Esophagus (tissue), 2 donors: Measurements from ENCODE around the gene EIF4EBP3. TPM values are rescaled to one million over a fixed set of nuclear protein-coding genes. Genes with fewer than 3 reads are reported as not detected.
"Not testable (repeated sequence)": the region's sequence is repeated elsewhere in the genome, so short reads cannot be mapped to it uniquely, and the experiment has no call there.

Experiments
- H3K27ac ChIP-seq, 2 donors: one replicate each; pipeline ENCODE4 v1.5.1; 2013; ENCODE audit warnings: low read depth in 2 of 2, mild to moderate bottlenecking in 2 of 2, inconsistent platforms in 1 of 2, low read length in 1 of 2, moderate library complexity in 1 of 2
- H3K27me3 ChIP-seq, 2 donors: one replicate each; pipeline ENCODE4 v1.6.1; 2013; ENCODE audit warnings: low read length in 2 of 2, control low read depth in 1 of 2, mild to moderate bottlenecking in 1 of 2; ENCODE audit not compliant: insufficient read depth in 2 of 2, control insufficient read depth in 1 of 2
- H3K36me3 ChIP-seq, 2 donors: one replicate each; pipeline ENCODE4 v1.6.1; 2013; ENCODE audit warnings: low read length in 1 of 2; ENCODE audit not compliant: control insufficient read depth in 2 of 2, insufficient read depth in 2 of 2
- H3K4me1 ChIP-seq, 2 donors: one replicate each; pipeline ENCODE4 v1.6.1; 2013; ENCODE audit warnings: low read length in 1 of 2; ENCODE audit not compliant: control insufficient read depth in 2 of 2, insufficient read depth in 2 of 2
- H3K4me3 ChIP-seq, 2 donors: one replicate each; pipeline ENCODE4 v1.5.1; 2013; ENCODE audit warnings: low read length in 2 of 2, mild to moderate bottlenecking in 2 of 2, low read depth in 1 of 2, moderate library complexity in 1 of 2
- H3K9me3 ChIP-seq, 2 donors: one replicate each; pipeline ENCODE4 v1.6.1; 2013; ENCODE audit warnings: mild to moderate bottlenecking in 2 of 2, low read depth in 1 of 2, low read length in 1 of 2, moderate library complexity in 1 of 2; ENCODE audit not compliant: control insufficient read depth in 2 of 2, insufficient read depth in 1 of 2
- WGBS, 2 donors: extraction: QIAGEN DNeasy Blood & Tissue Kit; methylation state at CpG; one replicate each; pipeline ENCODE4 v1.1.7; 2013; 5-methylcytosine and 5-hydroxymethylcytosine counted together
- polyA plus RNA-seq, 2 donors: library from polyadenylated mRNA; stranded (reverse); fragments of 200-250 nt; gene quantifications; one replicate each; pipeline ENCODE4 v1.2.3, GENCODE V29; 2013
- donor health status: healthy with polysubstance abuse.
- donor health status: Bipolar disorder and iron deficiency.

EIF4EBP3 gene
- polyA plus RNA-seq, 2 donors: 27.6 to 38.2 TPM

DNA sequence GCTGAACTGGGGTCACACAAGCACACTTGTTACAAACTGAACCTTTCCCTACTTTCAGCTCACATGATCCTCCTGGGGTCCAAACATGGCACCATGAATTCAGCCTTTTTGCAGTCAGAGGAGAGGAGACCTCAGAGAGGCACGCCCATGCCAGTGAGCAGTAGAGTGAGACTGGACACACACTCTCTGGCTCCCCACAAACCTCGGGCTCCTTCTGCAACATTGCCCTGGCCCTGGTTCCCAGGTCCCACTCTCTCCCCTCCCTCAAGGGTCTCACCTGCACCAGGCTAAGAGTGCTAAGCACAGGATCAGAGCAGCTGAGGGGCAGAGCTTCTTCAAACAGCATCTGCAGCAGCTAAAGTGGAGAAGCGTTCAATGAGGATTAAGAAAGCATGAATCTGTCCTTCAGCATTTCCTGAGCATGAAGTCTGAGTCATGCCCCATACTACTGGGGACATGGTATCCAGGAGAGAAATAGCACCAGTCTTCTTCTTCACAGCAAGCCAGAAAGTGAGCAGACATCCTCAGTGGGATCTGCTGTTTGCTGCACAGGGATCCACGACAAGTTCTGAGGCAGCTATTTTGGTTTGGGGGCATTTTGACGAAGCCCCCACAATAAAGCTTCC lies 44.4 kb downstream of the EIF4EBP3 start:
- H3K9me3 ChIP-seq: no peaks in the 10 kb centered on the region
- no peaks in the 10 kb centered on the region for H3K36me3 ChIP-seq
- H3K27ac ChIP-seq: peak overlapping the region in 1 of 2 donors; percentile 14
- no peaks in the 10 kb centered on the region for H3K27me3 ChIP-seq
- H3K4me1 ChIP-seq: peaks cover 0 to 3% of the 10 kb centered on the region in 2 donors
- no peak overlapping the region for H3K4me3 ChIP-seq
- WGBS, 2 donors: 78 to 84% methylated on average over 5 of the region's 5 CpGs

DNA sequence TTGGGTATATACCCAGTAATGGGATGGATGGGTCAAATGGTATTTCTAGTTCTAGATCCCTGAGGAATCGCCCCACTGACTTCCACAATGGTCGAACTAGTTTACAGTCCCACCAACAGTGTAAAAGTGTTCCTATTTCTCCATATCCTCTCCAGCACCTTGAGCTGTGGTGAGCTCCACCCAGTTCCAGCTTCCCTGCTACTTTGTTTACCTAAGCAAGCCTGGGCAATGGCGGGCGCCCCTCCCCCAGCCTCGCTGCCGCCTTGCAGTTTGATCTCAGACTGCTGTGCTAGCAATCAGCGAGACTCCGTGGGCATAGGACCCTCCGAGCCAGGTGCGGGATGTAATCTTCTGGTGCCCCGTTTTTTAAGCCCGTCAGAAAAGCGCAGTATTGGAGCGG lies 45.6 kb downstream of the EIF4EBP3 start:
- H3K27ac ChIP-seq: peak overlapping the region in 1 of 2 donors; percentile 22
- H3K4me3 ChIP-seq: not testable (repeated sequence)
- WGBS, 2 donors: 29 to 37% methylated on average over 10 to 13 of the region's 14 CpGs

DNA sequence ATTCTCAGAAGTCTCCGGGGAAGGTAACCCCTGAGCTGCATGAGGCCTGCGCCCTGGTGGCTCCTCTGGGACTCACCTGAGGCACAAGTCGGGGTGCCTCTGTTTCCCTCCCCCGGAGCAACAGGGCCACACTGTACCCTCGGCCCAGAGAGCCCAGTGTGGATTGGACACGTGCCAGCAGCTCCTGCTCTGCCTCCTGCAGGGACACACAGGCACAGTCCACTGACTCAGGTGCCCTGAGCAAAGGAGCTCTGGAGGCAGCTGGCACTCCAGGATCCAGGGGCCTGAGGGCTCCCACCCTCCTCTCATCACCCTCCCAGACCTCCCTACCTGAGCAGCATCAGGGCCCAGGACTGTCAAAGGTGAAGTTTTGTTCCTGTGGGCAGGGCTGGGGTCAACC lies 46.7 kb downstream of the EIF4EBP3 start:
- H3K36me3 ChIP-seq: no peaks in the 10 kb centered on the region
- peaks cover 0 to 3% of the 10 kb centered on the region in 2 donors for H3K4me1 ChIP-seq
- peak overlapping the region in 1 of 2 donors; percentile 40 for H3K27ac ChIP-seq
- no peak overlapping the region for H3K4me3 ChIP-seq
- no peaks in the 10 kb centered on the region for H3K9me3 ChIP-seq
- no peaks in the 10 kb centered on the region for H3K27me3 ChIP-seq
- WGBS, 2 donors: 71 to 79% methylated on average over 6 of the region's 6 CpGs

More for the DNA sequence above, 45.6 kb downstream of the EIF4EBP3 start:
- H3K9me3 ChIP-seq, H3K36me3 ChIP-seq, H3K4me1 ChIP-seq, H3K27me3 ChIP-seq: not testable (repeated sequence)

DNA sequence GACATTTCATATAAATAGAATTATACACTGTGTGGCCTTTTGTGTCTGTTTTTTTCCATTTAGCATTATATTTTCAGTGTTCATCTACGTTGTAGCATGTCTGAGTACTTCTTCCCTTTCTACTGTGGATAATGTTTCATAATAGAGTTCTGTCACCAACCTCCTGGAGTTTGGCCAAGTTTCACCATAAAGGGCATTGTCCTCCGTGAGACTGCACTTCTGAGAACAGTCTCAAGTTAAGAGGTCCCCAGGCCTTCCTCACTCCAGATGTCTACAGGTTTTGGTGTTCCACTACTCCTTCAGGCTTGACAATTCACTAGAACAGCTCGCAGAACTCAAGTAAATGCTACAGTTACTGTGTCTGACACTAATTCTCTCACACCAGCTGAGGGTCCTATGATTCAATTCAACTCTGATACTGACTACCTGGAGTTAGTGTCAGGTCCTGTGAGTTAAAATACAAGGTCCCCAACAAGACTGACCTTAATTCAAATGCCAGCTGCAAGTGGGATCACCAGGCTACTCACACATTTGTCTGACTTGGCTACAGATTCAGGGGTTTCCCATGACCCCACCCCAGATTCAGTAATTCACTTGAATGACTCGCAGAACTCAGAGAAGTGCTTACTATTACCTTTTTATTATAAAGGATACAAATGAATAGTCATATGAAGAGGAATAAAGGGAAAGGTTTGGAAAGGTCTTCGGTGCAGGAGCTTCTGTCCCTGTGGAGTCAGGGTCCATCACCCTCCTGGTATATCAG lies 48.3 kb downstream of the EIF4EBP3 start:
- Histone ChIP-seq H3K27ac (peak overlapping the region in 1 of 2 donors; percentile 18), H3K4me1 (peaks cover 0 to 3% of the 10 kb centered on the region in 2 donors), H3K9me3 (no peaks in the 10 kb centered on the region), H3K27me3 (no peaks in the 10 kb centered on the region), H3K36me3 (no peaks in the 10 kb centered on the region), H3K4me3 (no peak overlapping the region)
- 59 to 60% methylated on average over 5 of the region's 5 CpGs for WGBS, 2 donors

DNA sequence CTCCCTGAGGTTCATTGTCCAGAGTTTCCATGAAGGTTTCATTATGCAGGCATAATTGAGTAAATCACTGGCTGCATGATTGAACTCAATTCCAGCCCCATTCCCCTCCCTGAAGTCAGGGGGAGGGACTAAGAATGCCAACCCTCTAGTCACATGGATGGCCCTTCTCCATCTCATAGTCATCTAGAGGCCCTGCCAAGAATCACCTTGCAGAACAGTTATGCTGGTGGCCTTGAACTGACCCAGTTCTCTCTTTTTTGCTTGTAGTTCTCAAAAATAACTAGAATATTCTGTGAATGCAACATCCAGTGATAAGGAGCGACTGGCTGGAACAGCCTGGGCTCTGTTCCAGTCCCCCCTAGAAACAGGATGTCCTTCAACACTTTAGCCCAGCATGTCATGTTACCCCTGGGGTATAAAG lies 48.9 kb downstream of the EIF4EBP3 start:
- H3K36me3 ChIP-seq: no peaks in the 10 kb centered on the region
- WGBS, 2 donors: 71 to 76% methylated on average over 1 of the region's 1 CpG
- no peaks in the 10 kb centered on the region for H3K4me1 ChIP-seq
- no peak overlapping the region for H3K27ac ChIP-seq
- no peaks in the 10 kb centered on the region for H3K9me3 ChIP-seq
- H3K27me3 ChIP-seq: no peaks in the 10 kb centered on the region
- no peak overlapping the region for H3K4me3 ChIP-seq

DNA sequence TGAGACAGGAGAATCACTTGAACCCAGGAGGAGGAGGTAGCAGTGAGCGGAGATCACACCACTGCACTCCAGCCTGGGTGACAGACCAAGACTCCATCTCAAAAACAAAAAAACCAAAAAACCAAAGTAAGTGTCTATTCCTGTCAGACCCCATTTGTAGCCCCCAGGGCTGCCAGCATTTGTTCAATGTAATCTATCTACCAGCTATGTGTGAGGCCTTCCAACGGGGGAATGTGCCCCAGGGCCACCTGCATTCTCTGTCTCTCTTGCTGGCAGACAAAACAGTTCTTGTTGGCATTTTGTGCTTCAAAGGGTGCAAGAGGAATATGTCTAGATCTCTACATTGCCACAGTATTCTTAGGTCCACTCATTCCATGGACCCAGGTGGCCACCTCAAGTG lies 51.4 kb downstream of the EIF4EBP3 start:
- WGBS, 2 donors: 71 to 87% methylated on average over 2 of the region's 2 CpGs
- Histone ChIP-seq H3K27ac (no peak overlapping the region), H3K4me3 (no peak overlapping the region), H3K36me3 (no peaks in the 10 kb centered on the region), H3K27me3 (no peaks in the 10 kb centered on the region), H3K4me1 (no peaks in the 10 kb centered on the region), H3K9me3 (no peaks in the 10 kb centered on the region)

Other genes with a start within 250 kb of the EIF4EBP3 start
- 10 to 100 TPM; 65.4 to 67.6 TPM for gene PFDN1, start 244.6 kb upstream of the EIF4EBP3 start, polyA plus RNA-seq
- gene HBEGF, start 201.1 kb upstream of the EIF4EBP3 start, polyA plus RNA-seq: 10 to 100 TPM in 1 of 2 donors, 1 to 10 TPM in 1; 9.3 to 23.5 TPM
- under 1 TPM; 0.14 to 0.20 TPM for gene SLC4A9, start 187.5 kb upstream of the EIF4EBP3 start, polyA plus RNA-seq
- 10 to 100 TPM; 37.7 to 43.2 TPM for gene ANKHD1, start 145.8 kb upstream of the EIF4EBP3 start, polyA plus RNA-seq
- 10 to 100 TPM; 23.1 to 23.7 TPM for gene SRA1, start 9.8 kb downstream of the EIF4EBP3 start, polyA plus RNA-seq
- 10 to 100 TPM; 10.9 to 20.7 TPM for gene APBB3, start 16.9 kb downstream of the EIF4EBP3 start, polyA plus RNA-seq
- gene SLC35A4, start 17.2 kb downstream of the EIF4EBP3 start, polyA plus RNA-seq: 10 to 100 TPM; 26.2 to 42.3 TPM
- 10 to 100 TPM in 1 of 2 donors, 1 to 10 TPM in 1; 7.4 to 14.3 TPM for gene CD14, start 85.5 kb downstream of the EIF4EBP3 start, polyA plus RNA-seq
- 10 to 100 TPM; 15.7 to 16.7 TPM for gene TMCO6, start 91.8 kb downstream of the EIF4EBP3 start, polyA plus RNA-seq
- 100 to 1,000 TPM; 130 to 183 TPM for gene NDUFA2, start 100.0 kb downstream of the EIF4EBP3 start, polyA plus RNA-seq
- gene IK, start 100.2 kb downstream of the EIF4EBP3 start, polyA plus RNA-seq: 10 to 100 TPM; 56.5 to 83.5 TPM
- gene WDR55, start 117.2 kb downstream of the EIF4EBP3 start, polyA plus RNA-seq: 10 to 100 TPM; 17.3 to 19.2 TPM
- gene DND1, start 125.9 kb downstream of the EIF4EBP3 start, polyA plus RNA-seq: 1 to 10 TPM in 1 of 2 donors, under 1 TPM in 1; 0.76 to 1.9 TPM
- 10 to 100 TPM; 47.7 to 55.5 TPM for gene HARS1, start 143.7 kb downstream of the EIF4EBP3 start, polyA plus RNA-seq
- 10 to 100 TPM; 13.9 to 17.6 TPM for gene HARS2, start 143.8 kb downstream of the EIF4EBP3 start, polyA plus RNA-seq
- 10 to 100 TPM; 35.8 to 61.6 TPM for gene ZMAT2, start 152.8 kb downstream of the EIF4EBP3 start, polyA plus RNA-seq
- under 1 TPM in 1 of 2 donors, not detected in 1; 0.02 TPM for gene PCDHA1, start 238.5 kb downstream of the EIF4EBP3 start, polyA plus RNA-seq
- gene PCDHA2, start 247.2 kb downstream of the EIF4EBP3 start, polyA plus RNA-seq: not detected